Thyroid gland (tissue), 4 donors: ENCODE measurements around the gene ATP1B2. TPM values are rescaled to one million over a fixed set of nuclear protein-coding genes. Genes with fewer than 3 reads are reported as not detected.
"Not testable (repeated sequence)": the region's sequence is repeated elsewhere in the genome, so short reads cannot be mapped to it uniquely, and the experiment has no call there.

Source experiments
- DNase-seq, 2 donors: peaks; one replicate each; pipeline ENCODE4 v3.0.0-alpha.2; 2019
- H3K27ac ChIP-seq, 3 donors: fragments of 200-600 bp; sonication (generic); 1 replicate in 2 of 3; 2 replicates in 1 of 3; pipeline ENCODE4 v1.5.1; 2016 to 2019; ENCODE audit warnings: mild to moderate bottlenecking in 1 of 3, moderate library complexity in 1 of 3
- H3K27me3 ChIP-seq: fragments of 200-600 bp; sonication (generic); one replicate; pipeline ENCODE4 v1.5.1; 2019
- H3K36me3 ChIP-seq, 2 donors: fragments of 200-600 bp; sonication (generic); one replicate each; pipeline ENCODE4 v1.5.1; 2016 to 2019
- H3K4me1 ChIP-seq, 2 donors: fragments of 200-600 bp; sonication (generic); one replicate each; pipeline ENCODE4 v1.5.1; 2017 to 2019
- H3K4me3 ChIP-seq, 3 donors: fragments of 200-600 bp; sonication (generic); replicated peaks in 1 of 3; 1 replicate in 2 of 3; 2 replicates in 1 of 3; pipeline ENCODE4 v1.5.1; 2016; ENCODE audit warnings: mild to moderate bottlenecking in 1 of 3
- H3K9me3 ChIP-seq: fragments of 200-600 bp; sonication (generic); one replicate; pipeline ENCODE4 v1.5.1; 2017
- POLR2A ChIP-seq, 2 donors: fragments of 450-650 bp; IDR thresholded peaks; one replicate each; pipeline ENCODE4 v1.6.1; 2017; ENCODE audit warnings: antibody characterized with exemption in 2 of 2, mild to moderate bottlenecking in 2 of 2, moderate library complexity in 1 of 2
- WGBS, 2 donors: methylation state at CpG; one replicate each; pipeline ENCODE4 v1.1.5; 2017; 5-methylcytosine and 5-hydroxymethylcytosine counted together
- intact Hi-C: fragments of 100-400 bp; cut with DNase I; formaldehyde crosslinking; loops from one replicate; pipeline ENCODE4 v1.15.1; 2023
- total RNA-seq, 4 donors: library from RNA; depleted of rRNA; stranded (reverse); fragments of >200 nt; gene quantifications; one replicate each; pipeline ENCODE4 v1.2.3, GENCODE V29; 2016
- TF ChIP-seq, protein P1 (sequence below), 6 experiments: fragments of 200-600 bp in 3 of 6; fragments of 450-650 bp in 3 of 6; sonication (generic) in 3 of 6; IDR thresholded peaks; one replicate each; pipeline ENCODE4 v1.5.1; 2016 to 2019; ENCODE audit warnings: antibody characterized with exemption in 6 of 6, mild to moderate bottlenecking in 2 of 6, inconsistent platforms in 1 of 6, moderate library complexity in 1 of 6

ATP1B2 gene
- total RNA-seq, 4 donors from 2014 or later = 0.40 to 1.7 (median 0.90) TPM

- Histone ChIP-seq H3K4me3 (no peak overlapping the region), H3K4me1 (peaks cover 0 to 2% of the 10 kb centered on the region in 2 donors), H3K27me3 (no peaks in the 10 kb centered on the region), H3K36me3 (no peaks in the 10 kb centered on the region), H3K9me3 (no peaks in the 10 kb centered on the region), H3K27ac (no peak overlapping the region)
- 91 to 93% methylated on average over 2 of the region's 2 CpGs for WGBS, 2 donors
- TF ChIP-seq POLR2A (IDR thresholded peaks at IDR 0.05) = no peak
- TF ChIP-seq, protein P1, sequence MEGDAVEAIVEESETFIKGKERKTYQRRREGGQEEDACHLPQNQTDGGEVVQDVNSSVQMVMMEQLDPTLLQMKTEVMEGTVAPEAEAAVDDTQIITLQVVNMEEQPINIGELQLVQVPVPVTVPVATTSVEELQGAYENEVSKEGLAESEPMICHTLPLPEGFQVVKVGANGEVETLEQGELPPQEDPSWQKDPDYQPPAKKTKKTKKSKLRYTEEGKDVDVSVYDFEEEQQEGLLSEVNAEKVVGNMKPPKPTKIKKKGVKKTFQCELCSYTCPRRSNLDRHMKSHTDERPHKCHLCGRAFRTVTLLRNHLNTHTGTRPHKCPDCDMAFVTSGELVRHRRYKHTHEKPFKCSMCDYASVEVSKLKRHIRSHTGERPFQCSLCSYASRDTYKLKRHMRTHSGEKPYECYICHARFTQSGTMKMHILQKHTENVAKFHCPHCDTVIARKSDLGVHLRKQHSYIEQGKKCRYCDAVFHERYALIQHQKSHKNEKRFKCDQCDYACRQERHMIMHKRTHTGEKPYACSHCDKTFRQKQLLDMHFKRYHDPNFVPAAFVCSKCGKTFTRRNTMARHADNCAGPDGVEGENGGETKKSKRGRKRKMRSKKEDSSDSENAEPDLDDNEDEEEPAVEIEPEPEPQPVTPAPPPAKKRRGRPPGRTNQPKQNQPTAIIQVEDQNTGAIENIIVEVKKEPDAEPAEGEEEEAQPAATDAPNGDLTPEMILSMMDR (IDR thresholded peaks at IDR 0.05) = no peak
- DNase-seq = no peak
- intact Hi-C loops = loop anchor here (5.0 kb wide), 1 partner anchor 54 kb away; the partner anchor contains the start of genes TP53 and WRAP53
These were observed 17.6 kb upstream of the ATP1B2 start for GRCh38 chr17:7633093-7633492.

DNA sequence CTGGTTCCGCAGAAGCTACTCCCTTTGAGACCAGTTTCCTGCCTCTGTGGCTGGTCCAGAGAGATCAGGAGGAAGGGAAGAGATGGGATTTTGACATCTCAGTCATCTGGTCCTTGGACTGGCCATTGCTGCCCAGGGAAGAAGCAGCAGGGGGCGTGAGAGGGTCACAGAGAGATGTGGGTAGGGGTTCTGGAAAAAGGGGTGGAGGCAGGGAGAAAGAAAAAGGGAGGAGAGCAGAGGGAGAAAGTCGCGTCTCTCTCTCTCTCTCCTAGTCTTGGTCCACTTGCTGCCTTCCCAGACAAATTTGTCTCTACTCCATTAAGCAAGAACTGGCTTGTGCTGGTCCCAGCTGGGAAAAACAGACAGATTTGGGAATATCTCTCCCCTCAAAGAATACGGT lies 16.3 kb upstream of the ATP1B2 start:
- no peak overlapping the region for H3K27ac ChIP-seq
- intact Hi-C loops = loop anchor here (5.0 kb wide), 1 partner anchor 53 kb away; the partner anchor contains the start of genes TP53 and WRAP53
- no peak for TF ChIP-seq POLR2A (IDR thresholded peaks at IDR 0.05)
- TF ChIP-seq, protein P1 (IDR thresholded peaks at IDR 0.05) = peak in 3 of 6 experiments; percentile 40 to 46 (median 44)
- H3K4me1 ChIP-seq = no peaks in the 10 kb centered on the region
- no peaks in the 10 kb centered on the region for H3K27me3 ChIP-seq
- WGBS, 2 donors = 14 to 20% methylated on average over 5 of the region's 5 CpGs
- H3K9me3 ChIP-seq = no peaks in the 10 kb centered on the region
- H3K36me3 ChIP-seq = no peaks in the 10 kb centered on the region
- peak; percentile 63 to 67 for DNase-seq
- H3K4me3 ChIP-seq = no peak overlapping the region

DNA sequence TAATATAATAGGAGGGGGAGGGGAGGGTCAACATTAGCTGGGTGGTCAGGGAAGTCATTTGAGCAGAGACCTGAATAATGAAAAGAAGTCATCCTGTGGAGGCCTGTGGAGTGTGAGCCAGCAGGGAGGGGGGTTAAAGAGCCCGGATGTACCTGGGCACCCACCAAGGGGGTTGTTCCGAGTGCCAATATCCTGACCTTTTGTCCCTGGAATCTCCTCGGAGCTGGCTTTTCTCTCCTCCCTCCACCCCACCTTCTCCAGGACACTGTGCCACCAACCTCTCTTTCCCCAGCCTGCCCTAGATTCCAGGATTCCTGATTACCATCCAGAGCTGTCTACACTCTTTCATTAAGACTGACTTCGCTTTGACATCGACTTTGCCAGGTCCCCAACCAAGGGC lies 14.6 kb upstream of the ATP1B2 start:
- TF ChIP-seq POLR2A (IDR thresholded peaks at IDR 0.05) = no peak
- TF ChIP-seq, protein P1 (IDR thresholded peaks at IDR 0.05) = no peak
- Histone ChIP-seq H3K27ac (no peak overlapping the region), H3K27me3 (no peaks in the 10 kb centered on the region), H3K4me3 (no peak overlapping the region), H3K9me3 (no peaks in the 10 kb centered on the region), H3K4me1 (no peaks in the 10 kb centered on the region), H3K36me3 (no peaks in the 10 kb centered on the region)
- WGBS, 2 donors = 64 to 71% methylated on average over 5 of the region's 5 CpGs
- no peak for DNase-seq
- intact Hi-C loops = no loop called here

DNA sequence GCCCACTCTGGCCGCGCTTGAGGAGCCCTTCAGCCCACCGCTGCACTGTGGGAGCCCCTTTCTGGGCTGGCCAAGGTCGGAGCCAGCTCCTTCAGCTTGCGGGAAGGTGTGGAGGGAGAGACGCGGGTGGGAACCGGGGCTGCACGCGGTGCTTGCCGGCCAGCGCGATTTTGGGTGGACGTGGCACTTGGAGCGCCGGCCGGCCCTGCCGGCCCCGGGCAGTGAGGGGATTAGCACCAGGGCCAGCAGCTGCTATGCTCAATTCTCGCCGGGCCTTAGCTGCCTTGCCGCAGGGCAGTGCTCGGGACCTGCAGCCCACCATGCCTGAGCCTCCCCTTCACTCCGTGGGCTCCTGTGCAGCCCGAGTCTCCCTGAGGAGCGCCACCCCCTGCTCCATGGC lies 9.9 kb upstream of the ATP1B2 start:
- DNase-seq = no peak
- Histone ChIP-seq H3K4me1 (no peaks in the 10 kb centered on the region), H3K27ac (no peak overlapping the region), H3K36me3 (no peaks in the 10 kb centered on the region), H3K9me3 (no peaks in the 10 kb centered on the region), H3K27me3 (no peaks in the 10 kb centered on the region), H3K4me3 (no peak overlapping the region)
- 94 to 100% methylated on average over 3 to 23 of the region's 26 CpGs for WGBS, 2 donors
- no peak for TF ChIP-seq POLR2A (IDR thresholded peaks at IDR 0.05)
- intact Hi-C loops = no loop called here

DNA sequence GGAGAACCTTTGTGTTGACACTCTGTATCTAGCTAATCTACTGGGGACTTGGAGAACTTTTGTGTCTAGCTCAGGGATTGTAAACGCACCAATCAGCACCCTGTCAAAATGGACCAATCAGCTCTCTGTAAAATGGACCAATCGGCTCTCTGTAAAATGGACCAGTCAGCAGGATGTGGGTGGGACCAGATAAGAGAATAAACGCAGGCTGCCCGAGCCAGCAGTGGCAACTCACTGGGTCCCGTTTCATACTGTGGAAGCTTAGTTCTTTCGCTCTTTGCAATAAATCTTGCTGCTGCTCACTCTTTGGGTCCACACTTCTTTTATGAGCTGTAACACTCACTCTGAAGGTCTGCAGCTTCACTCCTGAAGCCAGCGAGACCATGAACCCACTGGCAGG lies 9.1 kb upstream of the ATP1B2 start:
- 66 to 70% methylated on average over 7 of the region's 7 CpGs for WGBS, 2 donors
- DNase-seq, intact Hi-C loops: not testable (repeated sequence)

DNA sequence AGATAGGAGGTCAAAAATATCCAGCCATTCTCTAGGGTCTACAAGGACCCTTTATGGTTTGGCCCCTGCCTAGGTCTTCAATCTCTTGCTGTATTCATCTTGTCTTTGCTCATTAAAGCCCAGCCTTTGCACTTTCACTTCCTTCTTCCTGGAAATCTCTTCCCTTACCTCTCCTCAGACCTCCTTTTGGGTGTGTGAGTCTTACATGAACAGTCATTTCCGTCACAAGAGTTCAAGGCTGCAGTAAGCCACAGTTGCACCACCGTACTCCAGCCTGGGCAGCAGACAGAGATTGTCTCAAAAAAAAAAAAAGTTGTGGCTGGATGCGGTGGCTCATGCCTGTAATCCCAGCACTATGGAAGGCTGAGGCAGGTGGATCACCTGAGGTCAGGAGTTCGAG lies 6.0 kb upstream of the ATP1B2 start:
- no peaks in the 10 kb centered on the region for H3K4me1 ChIP-seq
- intact Hi-C loops = no loop called here
- 91 to 93% methylated on average over 4 of the region's 4 CpGs for WGBS, 2 donors

More for the DNA sequence above, 9.1 kb upstream of the ATP1B2 start:
- H3K27me3 ChIP-seq, H3K4me1 ChIP-seq, H3K4me3 ChIP-seq, H3K27ac ChIP-seq, H3K36me3 ChIP-seq, H3K9me3 ChIP-seq: not testable (repeated sequence)

More for the DNA sequence above, 6.0 kb upstream of the ATP1B2 start:
- H3K4me3 ChIP-seq = no peak overlapping the region
- no peaks in the 10 kb centered on the region for H3K9me3 ChIP-seq
- TF ChIP-seq, protein P1 (IDR thresholded peaks at IDR 0.05) = no peak
- TF ChIP-seq POLR2A (IDR thresholded peaks at IDR 0.05) = no peak
- H3K27ac ChIP-seq = no peak overlapping the region
- no peak for DNase-seq
- no peaks in the 10 kb centered on the region for H3K36me3 ChIP-seq
- no peaks in the 10 kb centered on the region for H3K27me3 ChIP-seq
